ENCODE data around the gene ILKAP.

DNA sequence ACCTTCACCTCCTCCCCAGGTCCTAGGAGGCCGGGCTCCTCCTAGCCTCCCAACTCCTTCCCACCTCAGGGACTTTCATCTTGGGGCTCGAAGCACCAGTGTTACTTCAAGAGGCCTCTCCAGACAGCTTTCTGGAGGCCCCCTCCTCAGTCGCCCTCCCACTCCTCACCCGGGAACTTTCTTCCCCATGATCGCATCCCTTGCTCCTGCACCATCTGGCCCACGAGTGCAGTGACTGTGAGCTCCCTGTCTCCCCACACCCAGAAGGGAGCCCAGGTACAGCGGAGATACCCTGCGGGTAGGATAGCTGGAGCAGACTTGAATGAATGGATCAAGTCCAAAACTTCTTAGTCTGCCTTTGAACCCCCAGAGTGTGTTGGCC, 38.6 kb downstream of the ILKAP start:
- TF ChIP-seq POLR2A (IDR thresholded peaks at IDR 0.05) (no peak), EP300 (IDR thresholded peaks at IDR 0.05) (no peak)
- TF ChIP-seq, protein P1, sequence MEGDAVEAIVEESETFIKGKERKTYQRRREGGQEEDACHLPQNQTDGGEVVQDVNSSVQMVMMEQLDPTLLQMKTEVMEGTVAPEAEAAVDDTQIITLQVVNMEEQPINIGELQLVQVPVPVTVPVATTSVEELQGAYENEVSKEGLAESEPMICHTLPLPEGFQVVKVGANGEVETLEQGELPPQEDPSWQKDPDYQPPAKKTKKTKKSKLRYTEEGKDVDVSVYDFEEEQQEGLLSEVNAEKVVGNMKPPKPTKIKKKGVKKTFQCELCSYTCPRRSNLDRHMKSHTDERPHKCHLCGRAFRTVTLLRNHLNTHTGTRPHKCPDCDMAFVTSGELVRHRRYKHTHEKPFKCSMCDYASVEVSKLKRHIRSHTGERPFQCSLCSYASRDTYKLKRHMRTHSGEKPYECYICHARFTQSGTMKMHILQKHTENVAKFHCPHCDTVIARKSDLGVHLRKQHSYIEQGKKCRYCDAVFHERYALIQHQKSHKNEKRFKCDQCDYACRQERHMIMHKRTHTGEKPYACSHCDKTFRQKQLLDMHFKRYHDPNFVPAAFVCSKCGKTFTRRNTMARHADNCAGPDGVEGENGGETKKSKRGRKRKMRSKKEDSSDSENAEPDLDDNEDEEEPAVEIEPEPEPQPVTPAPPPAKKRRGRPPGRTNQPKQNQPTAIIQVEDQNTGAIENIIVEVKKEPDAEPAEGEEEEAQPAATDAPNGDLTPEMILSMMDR (IDR thresholded peaks at IDR 0.05): no peak

All from gastroesophageal sphincter (tissue), 3 donors.